ENCODE data around the gene RABGGTA.

- TF ChIP-seq ZC3H11A (IDR thresholded peaks at IDR 0.05) = no peak
- TF ChIP-seq USF2 (IDR thresholded peaks at IDR 0.05) = no peak
- no peak for TF ChIP-seq RAD21 (conservative IDR thresholded peaks at IDR 0.05 in 1 of 2, IDR thresholded peaks at IDR 0.05 in 1 of 2)
- no peak for TF ChIP-seq RARB (CRISPR knock-in tag; IDR thresholded peaks at IDR 0.05)
- no peak for TF ChIP-seq POLR2A (IDR thresholded peaks at IDR 0.05; ENCODE audit: low read length)
- no peak for TF ChIP-seq CTCF (IDR thresholded peaks at IDR 0.05)
- TF ChIP-seq, protein P1, sequence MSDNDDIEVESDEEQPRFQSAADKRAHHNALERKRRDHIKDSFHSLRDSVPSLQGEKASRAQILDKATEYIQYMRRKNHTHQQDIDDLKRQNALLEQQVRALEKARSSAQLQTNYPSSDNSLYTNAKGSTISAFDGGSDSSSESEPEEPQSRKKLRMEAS (IDR thresholded peaks at IDR 0.05) = no peak
These were observed 39.9 kb downstream of the RABGGTA start for GRCh38 chr14:24231263-24232120.
